IMR-90 (cell line): ENCODE measurements around the gene NUCB1. TPM values are rescaled to one million over a fixed set of nuclear protein-coding genes. Genes with fewer than 3 reads are reported as not detected.

Experiments
- ATAC-seq: fragments of 200-7000 bp; cut with Tn5 transposase; 2 replicates; pipeline ENCODE4 v1.9.1; 2020; ENCODE audit warnings: low read depth, mild to moderate bottlenecking, moderate library complexity
- BruUV-seq: library from RNA; stranded (reverse); fragments of 400-500 nt; replicated peaks from 2 replicates; lab custom pipeline; 2021; lab: Mats Ljungman, UMichigan
- CTCF ChIA-PET: fragments of 300-600 bp; formaldehyde crosslinking; extraction: SDS; loops from one replicate; lab custom pipeline; 2021; ENCODE audit warnings: antibody characterized with exemption; lab: Yijun Ruan, JAX
- POLR2A ChIA-PET: fragments of 300-600 bp; sonication (Branson Sonifier 250); formaldehyde crosslinking; loops from one replicate; lab custom pipeline; 2022; ENCODE audit warnings: antibody characterized with exemption; ENCODE audit not compliant: unreplicated experiment; lab: Charles Lee
- DNase-seq: peaks from one replicate; pipeline ENCODE4 v3.0.0; 2013
- H2AFZ ChIP-seq: replicated peaks from 2 replicates; pipeline ENCODE3; 2013; ENCODE audit warnings: low read length, mild to moderate bottlenecking; ENCODE audit not compliant: poor library complexity
- H2AK5ac ChIP-seq: 2 replicates; pipeline ENCODE4 v1.6.1; 2013; ENCODE audit warnings: low read depth, low read length, inconsistent platforms
- H2AK9ac ChIP-seq: replicated peaks from 2 replicates; pipeline ENCODE3; 2013; ENCODE audit warnings: mild to moderate bottlenecking, low read depth, low read length, moderate library complexity; ENCODE audit not compliant: poor library complexity
- H2BK120ac ChIP-seq: 2 replicates; pipeline ENCODE4 v1.6.1; 2013; ENCODE audit warnings: low read depth, low read length, inconsistent platforms
- H2BK15ac ChIP-seq: 3 replicates; pipeline ENCODE4 v1.6.1; 2013; ENCODE audit warnings: low read depth, low read length, inconsistent platforms
- H2BK20ac ChIP-seq: 2 replicates; pipeline ENCODE4 v1.6.1; 2013; ENCODE audit warnings: low read depth, mild to moderate bottlenecking, inconsistent platforms, low read length, moderate library complexity
- H2BK5ac ChIP-seq: 2 replicates; pipeline ENCODE4 v1.6.1; 2013; ENCODE audit warnings: mild to moderate bottlenecking, low read depth, low read length, inconsistent platforms; ENCODE audit not compliant: poor library complexity, severe bottlenecking
- H3K14ac ChIP-seq: replicated peaks from 2 replicates; pipeline ENCODE4 v1.6.1; 2013; ENCODE audit warnings: low read depth, low read length, inconsistent platforms
- H3K18ac ChIP-seq: 2 replicates; pipeline ENCODE4 v1.6.1; 2013; ENCODE audit warnings: low read depth, low read length, control low read depth
- H3K23ac ChIP-seq: 2 replicates; pipeline ENCODE4 v1.6.1; 2013; ENCODE audit warnings: low read depth, low read length, inconsistent platforms
- H3K27ac ChIP-seq: 2 replicates; pipeline ENCODE4 v1.5.1; 2013; ENCODE audit warnings: mild to moderate bottlenecking, control low read depth, low read length; ENCODE audit not compliant: insufficient read depth
- H3K27me3 ChIP-seq: 2 replicates; pipeline ENCODE4 v1.6.1; 2013; ENCODE audit warnings: low read length; ENCODE audit not compliant: control insufficient read depth, insufficient read depth
- H3K36me3 ChIP-seq: 2 replicates; pipeline ENCODE4 v1.6.1; 2013; ENCODE audit warnings: low read length, mixed read lengths; ENCODE audit not compliant: control insufficient read depth, insufficient read depth
- H3K4ac ChIP-seq: 2 replicates; pipeline ENCODE4 v1.6.1; 2013; ENCODE audit warnings: low read depth, low read length, inconsistent platforms
- H3K4me1 ChIP-seq: 2 replicates; pipeline ENCODE4 v1.6.1; 2013; ENCODE audit warnings: low read length, mixed read lengths; ENCODE audit not compliant: control insufficient read depth, insufficient read depth
- H3K4me2 ChIP-seq: 2 replicates; pipeline ENCODE4 v1.6.1; 2013; ENCODE audit warnings: low read depth, mild to moderate bottlenecking, control low read depth, low read length, moderate library complexity
- H3K4me3 ChIP-seq: 2 replicates; pipeline ENCODE4 v1.5.1; 2013; ENCODE audit warnings: low read depth, mild to moderate bottlenecking, control low read depth, low read length, moderate library complexity; ENCODE audit not compliant: insufficient read depth
- H3K56ac ChIP-seq: 2 replicates; pipeline ENCODE4 v1.6.1; 2013; ENCODE audit warnings: low read length, inconsistent platforms; ENCODE audit not compliant: insufficient read depth; ENCODE audit errors: extremely low read depth
- H3K79me1 ChIP-seq, 2 experiments: 2 replicates each; pipeline ENCODE4 v1.6.1; 2013; ENCODE audit warnings: low read length in 2 of 2, inconsistent platforms in 1 of 2, low read depth in 1 of 2
- H3K9ac ChIP-seq: 2 replicates; pipeline ENCODE4 v1.6.1; 2013; ENCODE audit warnings: low read depth, low read length, control low read depth
- H3K9me1 ChIP-seq: 2 replicates; pipeline ENCODE4 v1.6.1; 2013; ENCODE audit warnings: low read length, inconsistent platforms; ENCODE audit not compliant: insufficient read depth
- H3K9me3 ChIP-seq: 2 replicates; pipeline ENCODE4 v1.6.1; 2013; ENCODE audit warnings: low read length; ENCODE audit not compliant: control insufficient read depth, insufficient read depth
- H4K20me1 ChIP-seq: 2 replicates; pipeline ENCODE4 v1.6.1; 2013; ENCODE audit warnings: low read length, inconsistent platforms; ENCODE audit not compliant: insufficient read depth
- H4K5ac ChIP-seq: 2 replicates; pipeline ENCODE4 v1.6.1; 2013; ENCODE audit warnings: mild to moderate bottlenecking, low read depth, low read length, control low read depth
- H4K8ac ChIP-seq, 2 experiments: 2 replicates each; pipeline ENCODE4 v1.6.1; 2013; ENCODE audit warnings: low read depth in 2 of 2, low read length in 2 of 2, control low read depth in 1 of 2, inconsistent platforms in 1 of 2
- H4K91ac ChIP-seq: 2 replicates; pipeline ENCODE4 v1.6.1; 2013; ENCODE audit warnings: low read depth, low read length, inconsistent platforms; ENCODE audit not compliant: insufficient read depth
- BHLHE40 ChIP-seq: fragments of 150-350 bp; IDR thresholded peaks from 2 replicates; pipeline ENCODE4 v1.6.1; 2016; ENCODE audit warnings: mild to moderate bottlenecking, low read depth, low read length
- CEBPB ChIP-seq: IDR thresholded peaks from 2 replicates; pipeline ENCODE4 v1.6.1; 2012; ENCODE audit warnings: low read depth, low read length, improper control_type of control experiment
- CHD1 ChIP-seq: IDR thresholded peaks from 2 replicates; pipeline ENCODE4 v1.6.1; 2012; ENCODE audit warnings: low read depth, low read length, improper control_type of control experiment
- ELK1 ChIP-seq: fragments of 150-350 bp; IDR thresholded peaks from 2 replicates; pipeline ENCODE4 v1.6.1; 2016; ENCODE audit warnings: low read depth, mild to moderate bottlenecking, low read length, moderate library complexity, borderline replicate concordance
- FOS ChIP-seq: fragments of 150-350 bp; IDR thresholded peaks from 2 replicates; pipeline ENCODE4 v1.6.1; 2016; ENCODE audit warnings: low read depth, low read length
- MAFK ChIP-seq: IDR thresholded peaks from 2 replicates; pipeline ENCODE4 v1.6.1; 2012; ENCODE audit warnings: low read depth, low read length, improper control_type of control experiment
- MAZ ChIP-seq: IDR thresholded peaks from 2 replicates; pipeline ENCODE4 v1.6.1; 2012; ENCODE audit warnings: low read depth, mild to moderate bottlenecking, low read length, improper control_type of control experiment, moderate library complexity, borderline replicate concordance
- MXI1 ChIP-seq: IDR thresholded peaks from 2 replicates; pipeline ENCODE4 v1.6.1; 2012; ENCODE audit warnings: low read depth, mild to moderate bottlenecking, low read length, moderate library complexity, borderline replicate concordance
- NFE2L2 ChIP-seq: fragments of 150-350 bp; IDR thresholded peaks from 2 replicates; pipeline ENCODE4 v1.6.1; 2016; ENCODE audit warnings: low read depth, mild to moderate bottlenecking, low read length
- POLR2A ChIP-seq: IDR thresholded peaks from 2 replicates; pipeline ENCODE4 v1.6.1; 2012; ENCODE audit warnings: mild to moderate bottlenecking, low read depth, low read length
- RAD21 ChIP-seq: IDR thresholded peaks from 2 replicates; pipeline ENCODE4 v1.6.1; 2012; ENCODE audit warnings: low read length, improper control_type of control experiment
- RCOR1 ChIP-seq: IDR thresholded peaks from 2 replicates; pipeline ENCODE4 v1.6.1; 2012; ENCODE audit warnings: mild to moderate bottlenecking, low read length, improper control_type of control experiment; ENCODE audit not compliant: insufficient replicate concordance
- RFX5 ChIP-seq: IDR thresholded peaks from 2 replicates; pipeline ENCODE4 v1.8.0; 2012; ENCODE audit warnings: low read depth, mild to moderate bottlenecking, low read length, moderate library complexity
- SMC3 ChIP-seq: fragments of 150-350 bp; IDR thresholded peaks from 2 replicates; pipeline ENCODE4 v1.6.1; 2016; ENCODE audit warnings: low read depth, mild to moderate bottlenecking, antibody characterized with exemption, low read length, moderate library complexity
- WGBS, 2 experiments: methylation state at CpG; one replicate each; pipeline versions ENCODE4 v1.1.5 to v1.1.7; 2013; ENCODE audit warnings: missing lambda C conversion rate in 2 of 2; ENCODE audit not compliant: insufficient read length in 1 of 2; ENCODE audit errors: extremely low coverage in 2 of 2; 5-methylcytosine and 5-hydroxymethylcytosine counted together
- dilution Hi-C: fragments of 300-500 bp; cut with HindIII; formaldehyde crosslinking; loops from one replicate; pipeline ENCODE4 v1.14.3; 2018; ENCODE audit warnings: low sequenced_read_pairs; ENCODE audit not compliant: unreplicated experiment
- in situ Hi-C: fragments of 300-500 bp; cut with MboI; formaldehyde crosslinking; loops from 3 replicates; pipeline ENCODE4 v1.14.3; 2019; ENCODE audit warnings: low sequenced_read_pairs, inconsistent platforms, mixed read lengths
- intact Hi-C: fragments of 100-400 bp; cut with micrococcal nuclease; formaldehyde crosslinking; loops from 2 replicates; pipeline ENCODE4 v1.10.0; 2022
- polyA plus RNA-seq, 3 experiments: library from polyadenylated mRNA; depleted of rRNA; stranded (reverse); fragments of >200 nt; gene quantifications; 2 replicates each; pipeline ENCODE4 v1.2.3, GENCODE V29; 2012; ENCODE audit warnings: low replicate concordance in 1 of 3
- total RNA-seq: library from RNA; depleted of rRNA; stranded (reverse); fragments of >200 nt; gene quantifications from 2 replicates; pipeline ENCODE4 v1.2.3, GENCODE V29; 2012
- TF ChIP-seq, protein P1 (sequence below): conservative IDR thresholded peaks from 2 replicates; pipeline ENCODE4 v1.5.1; 2012; ENCODE audit warnings: mild to moderate bottlenecking, low read depth, low read length, improper control_type of control experiment
- TF ChIP-seq, protein P2 (sequence below): fragments of 150-350 bp; IDR thresholded peaks from 2 replicates; pipeline ENCODE4 v1.6.1; 2017; ENCODE audit warnings: mild to moderate bottlenecking, antibody characterized with exemption, low read length, low read depth

Gene NUCB1
- total and polyA plus RNA-seq, 2 of the 4 experiments (the other 2 are of a cell fraction): 37.3 to 253 TPM

- H3K4me3 ChIP-seq: no peak overlapping the region
- H3K23ac ChIP-seq: no peak overlapping the region
- ATAC-seq (no peak), DNase-seq (no peak)
- no peak overlapping the region for H2BK15ac ChIP-seq
- H3K9me1 ChIP-seq: peaks cover 12% of the 10 kb centered on the region
- H2AFZ ChIP-seq: no peak overlapping the region
- no peaks in the 10 kb centered on the region for H3K9me3 ChIP-seq
- H3K4me1 ChIP-seq: no peaks in the 10 kb centered on the region
- no peak overlapping the region for H3K18ac ChIP-seq
- POLR2A ChIA-PET: no interaction called here
- H4K8ac ChIP-seq: no peak overlapping the region
- H3K4me2 ChIP-seq: no peak overlapping the region
- H3K36me3 ChIP-seq: peaks cover 49% of the 10 kb centered on the region
- H4K5ac ChIP-seq: no peak overlapping the region
- no CpG with 5 or more reads among the region's 10 CpGs for WGBS, 2 experiments
- no TSS peak for BruUV-seq
- no peak overlapping the region for H3K4ac ChIP-seq
- H2BK120ac ChIP-seq: no peak overlapping the region
- H4K91ac ChIP-seq: no peak overlapping the region
- in situ Hi-C loops (no loop called here), dilution Hi-C loops (no loop called here), intact Hi-C loops (no loop called here)
- H3K79me1 ChIP-seq: peaks cover 15 to 45% of the 10 kb centered on the region in 2 experiments
- H2BK5ac ChIP-seq: no peak overlapping the region
- H3K14ac ChIP-seq: no peak overlapping the region
- H4K20me1 ChIP-seq: peaks cover 2% of the 10 kb centered on the region; the same call in 1 of the 2 replicates
- TF ChIP-seq POLR2A (no peak), MXI1 (no peak), FOS (no peak), MAFK (no peak), RCOR1 (no peak), NFE2L2 (no peak), RAD21 (no peak), CHD1 (no peak), BHLHE40 (no peak), MAZ (no peak), SMC3 (no peak), RFX5 (no peak), ELK1 (no peak), CEBPB (no peak)
- TF ChIP-seq, protein P1, sequence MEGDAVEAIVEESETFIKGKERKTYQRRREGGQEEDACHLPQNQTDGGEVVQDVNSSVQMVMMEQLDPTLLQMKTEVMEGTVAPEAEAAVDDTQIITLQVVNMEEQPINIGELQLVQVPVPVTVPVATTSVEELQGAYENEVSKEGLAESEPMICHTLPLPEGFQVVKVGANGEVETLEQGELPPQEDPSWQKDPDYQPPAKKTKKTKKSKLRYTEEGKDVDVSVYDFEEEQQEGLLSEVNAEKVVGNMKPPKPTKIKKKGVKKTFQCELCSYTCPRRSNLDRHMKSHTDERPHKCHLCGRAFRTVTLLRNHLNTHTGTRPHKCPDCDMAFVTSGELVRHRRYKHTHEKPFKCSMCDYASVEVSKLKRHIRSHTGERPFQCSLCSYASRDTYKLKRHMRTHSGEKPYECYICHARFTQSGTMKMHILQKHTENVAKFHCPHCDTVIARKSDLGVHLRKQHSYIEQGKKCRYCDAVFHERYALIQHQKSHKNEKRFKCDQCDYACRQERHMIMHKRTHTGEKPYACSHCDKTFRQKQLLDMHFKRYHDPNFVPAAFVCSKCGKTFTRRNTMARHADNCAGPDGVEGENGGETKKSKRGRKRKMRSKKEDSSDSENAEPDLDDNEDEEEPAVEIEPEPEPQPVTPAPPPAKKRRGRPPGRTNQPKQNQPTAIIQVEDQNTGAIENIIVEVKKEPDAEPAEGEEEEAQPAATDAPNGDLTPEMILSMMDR: no peak
- TF ChIP-seq, protein P2, sequence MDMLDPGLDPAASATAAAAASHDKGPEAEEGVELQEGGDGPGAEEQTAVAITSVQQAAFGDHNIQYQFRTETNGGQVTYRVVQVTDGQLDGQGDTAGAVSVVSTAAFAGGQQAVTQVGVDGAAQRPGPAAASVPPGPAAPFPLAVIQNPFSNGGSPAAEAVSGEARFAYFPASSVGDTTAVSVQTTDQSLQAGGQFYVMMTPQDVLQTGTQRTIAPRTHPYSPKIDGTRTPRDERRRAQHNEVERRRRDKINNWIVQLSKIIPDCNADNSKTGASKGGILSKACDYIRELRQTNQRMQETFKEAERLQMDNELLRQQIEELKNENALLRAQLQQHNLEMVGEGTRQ: no peak
- H3K56ac ChIP-seq: no peak overlapping the region
- CTCF ChIA-PET: interaction anchor here (0.6 kb wide), 1 partner anchor 73 kb away, joined by 3 read pairs; no protein-coding TSS in a partner anchor
- no peak overlapping the region for H2AK9ac ChIP-seq
- no peak overlapping the region for H3K27ac ChIP-seq
- H3K9ac ChIP-seq: no peak overlapping the region
- H2BK20ac ChIP-seq: no peak overlapping the region
- no peaks in the 10 kb centered on the region for H3K27me3 ChIP-seq
- H2AK5ac ChIP-seq: no peak overlapping the region
Observed at GRCh38 chr19:48906324-48906723, 6.2 kb downstream of the NUCB1 start.
